Left forelimb (tissue), 1 donor: ENCODE measurements around the gene MICALL2.
"Not testable (repeated sequence)": the region's sequence is repeated elsewhere in the genome, so short reads cannot be mapped to it uniquely, and the experiment has no call there.

ENCODE experiments used
- DNase-seq: peaks from one replicate; pipeline ENCODE4 v3.0.0-alpha.2; 2018; ENCODE audit warnings: low spot score

The MICALL2 gene

GRCh38 chr7:1447551-1448244 lies 11.6 kb downstream of the MICALL2 start:
- DNase-seq, result no peak

- no peak for DNase-seq
These were observed 12.2 kb downstream of the MICALL2 start for GRCh38 chr7:1447112-1447511.

- DNase-seq, result no peak
These were observed 12.6 kb downstream of the MICALL2 start for GRCh38 chr7:1446620-1447032.

GRCh38 chr7:1446026-1446425 lies 13.2 kb downstream of the MICALL2 start:
- DNase-seq, result not testable (repeated sequence)

GRCh38 chr7:1445341-1445740 lies 13.9 kb downstream of the MICALL2 start:
- no peak for DNase-seq

GRCh38 chr7:1444925-1445322 lies 14.3 kb downstream of the MICALL2 start:
- DNase-seq, result no peak

GRCh38 chr7:1444214-1444924 lies 14.9 kb downstream of the MICALL2 start:
- DNase-seq, result no peak

GRCh38 chr7:1443587-1444200 lies 15.6 kb downstream of the MICALL2 start:
- not testable (repeated sequence) for DNase-seq

GRCh38 chr7:1442355-1443124 lies 16.7 kb downstream of the MICALL2 start:
- DNase-seq, result no peak

- DNase-seq, result no peak
These were observed 17.5 kb downstream of the MICALL2 start for GRCh38 chr7:1441615-1442354.

GRCh38 chr7:1440620-1441019 lies 18.6 kb downstream of the MICALL2 start:
- no peak for DNase-seq

GRCh38 chr7:1439373-1440363 lies 19.6 kb downstream of the MICALL2 start:
- no peak for DNase-seq

- no peak for DNase-seq
These were observed 20.4 kb downstream of the MICALL2 start for GRCh38 chr7:1438821-1439220.

GRCh38 chr7:1438208-1438607 lies 21.1 kb downstream of the MICALL2 start:
- DNase-seq, result no peak

- DNase-seq, result no peak
These were observed 22.0 kb downstream of the MICALL2 start for GRCh38 chr7:1437155-1437880.

- no peak for DNase-seq
These were observed 22.7 kb downstream of the MICALL2 start for GRCh38 chr7:1436608-1437007.

GRCh38 chr7:1434891-1435670 lies 24.2 kb downstream of the MICALL2 start:
- no peak for DNase-seq

GRCh38 chr7:1434165-1434718 lies 25.0 kb downstream of the MICALL2 start:
- no peak for DNase-seq
